Measurements from ENCODE around the gene CACNA1B. TPM values are rescaled to one million over a fixed set of nuclear protein-coding genes. Genes with fewer than 3 reads are reported as not detected.

CACNA1B gene
- total and polyA plus RNA-seq, 8 donors = 0.03 to 2.2 (median 0.51) TPM; not detected in 2

GRCh38 chr9:137984005-137984404, 106.4 kb downstream of the CACNA1B start:
- Histone ChIP-seq H3K4me3 (no peak overlapping the region), H3K27me3 (peaks cover 0 to 47% (median 6%) of the 10 kb centered on the region in 3 donors), H3K4me1 (no peaks in the 10 kb centered on the region), H3K36me3 (no peaks in the 10 kb centered on the region), H3K9me3 (no peaks in the 10 kb centered on the region), H3K27ac (no peak overlapping the region)
- TF ChIP-seq, protein P1, sequence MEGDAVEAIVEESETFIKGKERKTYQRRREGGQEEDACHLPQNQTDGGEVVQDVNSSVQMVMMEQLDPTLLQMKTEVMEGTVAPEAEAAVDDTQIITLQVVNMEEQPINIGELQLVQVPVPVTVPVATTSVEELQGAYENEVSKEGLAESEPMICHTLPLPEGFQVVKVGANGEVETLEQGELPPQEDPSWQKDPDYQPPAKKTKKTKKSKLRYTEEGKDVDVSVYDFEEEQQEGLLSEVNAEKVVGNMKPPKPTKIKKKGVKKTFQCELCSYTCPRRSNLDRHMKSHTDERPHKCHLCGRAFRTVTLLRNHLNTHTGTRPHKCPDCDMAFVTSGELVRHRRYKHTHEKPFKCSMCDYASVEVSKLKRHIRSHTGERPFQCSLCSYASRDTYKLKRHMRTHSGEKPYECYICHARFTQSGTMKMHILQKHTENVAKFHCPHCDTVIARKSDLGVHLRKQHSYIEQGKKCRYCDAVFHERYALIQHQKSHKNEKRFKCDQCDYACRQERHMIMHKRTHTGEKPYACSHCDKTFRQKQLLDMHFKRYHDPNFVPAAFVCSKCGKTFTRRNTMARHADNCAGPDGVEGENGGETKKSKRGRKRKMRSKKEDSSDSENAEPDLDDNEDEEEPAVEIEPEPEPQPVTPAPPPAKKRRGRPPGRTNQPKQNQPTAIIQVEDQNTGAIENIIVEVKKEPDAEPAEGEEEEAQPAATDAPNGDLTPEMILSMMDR (IDR thresholded peaks at IDR 0.05) = no peak
- no peak for TF ChIP-seq EP300 (IDR thresholded peaks at IDR 0.05)
- no peak for TF ChIP-seq POLR2AphosphoS5 (IDR thresholded peaks at IDR 0.05)
- TF ChIP-seq POLR2A (IDR thresholded peaks at IDR 0.05) = no peak
- intact Hi-C loops (cut with DNase I; ENCODE audit: low total_unique reads) = no loop called here
- DNase-seq = peak in 1 of 2 donors; percentile 18
- 81 to 86% (median 84%) methylated on average over 15 to 16 of the region's 16 CpGs for WGBS, 5 donors

GRCh38 chr9:137984520-137985257, 107.1 kb downstream of the CACNA1B start:
- DNase-seq = no peak
- Histone ChIP-seq H3K36me3 (no peaks in the 10 kb centered on the region), H3K27me3 (peaks cover 0 to 51% (median 6%) of the 10 kb centered on the region in 3 donors), H3K4me3 (no peak overlapping the region), H3K27ac (no peak overlapping the region), H3K4me1 (no peaks in the 10 kb centered on the region), H3K9me3 (no peaks in the 10 kb centered on the region)
- intact Hi-C loops (cut with DNase I; ENCODE audit: low total_unique reads) = no loop called here
- no peak for TF ChIP-seq EP300 (IDR thresholded peaks at IDR 0.05)
- TF ChIP-seq POLR2A (IDR thresholded peaks at IDR 0.05) = no peak
- no peak for TF ChIP-seq POLR2AphosphoS5 (IDR thresholded peaks at IDR 0.05)
- TF ChIP-seq, protein P1 (IDR thresholded peaks at IDR 0.05) = no peak
- 60 to 80% (median 77%) methylated on average over 6 to 7 of the region's 7 CpGs for WGBS, 5 donors

- H3K4me3 ChIP-seq = no peak overlapping the region
- H3K9me3 ChIP-seq = no peaks in the 10 kb centered on the region
- intact Hi-C loops (cut with DNase I; ENCODE audit: low total_unique reads) = no loop called here
- no peaks in the 10 kb centered on the region for H3K4me1 ChIP-seq
- H3K36me3 ChIP-seq = no peaks in the 10 kb centered on the region
- WGBS, 5 donors = 90 to 94% (median 92%) methylated on average over 11 to 13 of the region's 13 CpGs
- no peak overlapping the region for H3K27ac ChIP-seq
- H3K27me3 ChIP-seq = peaks cover 0 to 61% (median 6%) of the 10 kb centered on the region in 3 donors
- TF ChIP-seq POLR2A (IDR thresholded peaks at IDR 0.05) = no peak
- no peak for TF ChIP-seq POLR2AphosphoS5 (IDR thresholded peaks at IDR 0.05)
- DNase-seq = no peak
Observed at GRCh38 chr9:137985637-137986071, 108.1 kb downstream of the CACNA1B start.

DNA sequence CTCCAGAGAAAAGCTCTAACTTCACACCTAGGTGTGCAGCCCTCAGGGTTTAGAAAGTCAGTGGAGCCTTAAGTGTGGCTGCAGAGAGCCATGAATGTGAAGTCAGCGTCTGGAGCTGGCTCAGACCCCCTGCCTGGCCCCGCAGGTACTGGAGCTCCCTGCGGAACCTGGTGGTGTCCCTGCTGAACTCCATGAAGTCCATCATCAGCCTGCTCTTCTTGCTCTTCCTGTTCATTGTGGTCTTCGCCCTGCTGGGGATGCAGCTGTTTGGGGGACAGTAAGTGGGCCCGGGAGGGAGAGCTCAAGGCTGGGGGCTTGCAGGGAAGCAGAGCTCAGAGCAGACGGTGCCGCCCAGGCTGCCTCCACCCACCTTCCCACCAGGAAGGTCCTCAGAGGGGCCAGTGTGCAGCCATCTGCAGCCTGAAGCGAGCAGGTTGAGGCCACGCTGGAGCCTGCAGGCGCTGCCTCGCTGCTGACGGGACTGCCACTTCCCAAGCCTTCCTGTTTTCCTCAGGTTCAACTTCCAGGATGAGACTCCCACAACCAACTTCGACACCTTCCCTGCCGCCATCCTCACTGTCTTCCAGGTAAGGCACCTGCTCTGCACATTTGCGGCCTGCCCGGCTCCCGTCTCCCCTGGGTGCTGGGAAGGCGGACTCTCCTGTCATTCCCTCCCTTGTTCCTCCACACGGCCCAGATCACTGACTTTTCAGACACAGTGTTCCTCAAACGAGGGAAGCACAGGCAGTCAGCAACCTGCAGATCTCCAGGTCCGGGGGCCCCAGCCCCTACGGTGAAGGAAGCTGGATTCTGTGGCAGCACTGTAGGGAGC, 108.9 kb downstream of the CACNA1B start:
- Histone ChIP-seq H3K9me3 (no peaks in the 10 kb centered on the region), H3K27me3 (peaks cover 0 to 64% (median 6%) of the 10 kb centered on the region in 3 donors), H3K27ac (no peak overlapping the region), H3K36me3 (no peaks in the 10 kb centered on the region), H3K4me1 (no peaks in the 10 kb centered on the region), H3K4me3 (no peak overlapping the region)
- intact Hi-C loops (cut with DNase I; ENCODE audit: low total_unique reads) = no loop called here
- WGBS, 5 donors = 79 to 85% (median 81%) methylated on average over 17 to 22 of the region's 22 CpGs
- TF ChIP-seq, protein P1 (IDR thresholded peaks at IDR 0.05) = no peak
- TF ChIP-seq EP300 (IDR thresholded peaks at IDR 0.05) = no peak
- no peak for DNase-seq
